Activated CD8-positive, alpha-beta T cell treated with anti-CD3 and anti-CD28 coated beads, Interleukin-2, amount 10 ng/mL, durations not matched to agents 7 days and 5 days (primary cell): ENCODE results near the gene FAS. TPM values are rescaled to one million over a fixed set of nuclear protein-coding genes. Genes with fewer than 3 reads are reported as not detected.
"Not testable (repeated sequence)": the region's sequence is repeated elsewhere in the genome, so short reads cannot be mapped to it uniquely, and the experiment has no call there.

ENCODE experiments used
- ATAC-seq: fragments of 150-1000 bp; cut with Tn5 transposase; one replicate; pipeline ENCODE4 v1.10.0; 2021; ENCODE audit warnings: moderate library complexity
- CTCF ChIA-PET: fragments of 350-600 bp; sonication (Branson Sonifier 250); formaldehyde crosslinking; loops from one replicate; lab custom pipeline; 2021; ENCODE audit warnings: antibody characterized with exemption; lab: Charles Lee
- POLR2A ChIA-PET: fragments of 350-600 bp; sonication (Branson Sonifier 250); formaldehyde crosslinking; loops from one replicate; lab custom pipeline; 2021; ENCODE audit warnings: antibody characterized with exemption; lab: Charles Lee
- DNase-seq: peaks from one replicate; pipeline ENCODE4 v3.0.0-alpha.2; 2020
- H3K27ac Mint-ChIP-seq: one replicate; pipeline ENCODE4 v1.8.0; 2021; ENCODE audit warnings: mild to moderate bottlenecking, mixed read lengths
- H3K27me3 Mint-ChIP-seq: one replicate; pipeline ENCODE4 v1.8.0; 2021; ENCODE audit warnings: low read depth, mixed read lengths
- H3K36me3 Mint-ChIP-seq: one replicate; pipeline ENCODE4 v1.8.0; 2021; ENCODE audit warnings: low read depth, mixed read lengths
- H3K4me1 Mint-ChIP-seq: one replicate; pipeline ENCODE4 v1.8.0; 2021; ENCODE audit warnings: low read depth, mixed read lengths
- H3K4me3 Mint-ChIP-seq: one replicate; pipeline ENCODE4 v1.8.0; 2021; ENCODE audit warnings: mild to moderate bottlenecking, mixed read lengths
- H3K9me3 Mint-ChIP-seq: one replicate; pipeline ENCODE4 v1.8.0; 2022; ENCODE audit warnings: mixed read lengths; ENCODE audit not compliant: insufficient read depth
- total RNA-seq, 2 experiments: library from RNA; stranded (reverse); gene quantifications; one replicate each; pipeline ENCODE4 v1.2.3, GENCODE V29; 2021

The FAS gene
- total RNA-seq, 2 experiments from 2014 or later: 58.5 to 62.6 TPM

GRCh38 chr10:89007129-89007893 is 16.7 kb downstream of the FAS start:
- POLR2A ChIA-PET: interaction anchor here (1.0 to 1.8 kb wide), 2 partner anchors 16 to 127 kb away, joined by 3 to 7 read pairs; partner anchors contain the start of genes FAS and STAMBPL1
- Mint-ChIP-seq H3K27ac (no peak overlapping the region), H3K4me1 (peaks cover 19% of the 10 kb centered on the region), H3K9me3 (no peaks in the 10 kb centered on the region), H3K27me3 (no peaks in the 10 kb centered on the region), H3K4me3 (no peak overlapping the region), H3K36me3 (peaks cover 71% of the 10 kb centered on the region)
- ATAC-seq (no peak), DNase-seq (no peak)
- CTCF ChIA-PET: interaction anchor here (0.7 to 3.8 kb wide), 4 partner anchors 8 to 74 kb away, joined by 4 to 21 read pairs (median 12); no protein-coding TSS in a partner anchor

- not testable (repeated sequence) for DNase-seq, ATAC-seq, H3K4me3 Mint-ChIP-seq, H3K27me3 Mint-ChIP-seq, H3K27ac Mint-ChIP-seq, H3K4me1 Mint-ChIP-seq
- peaks cover 82% of the 10 kb centered on the region for H3K36me3 Mint-ChIP-seq
- ChIA-PET POLR2A (interaction anchor here (0.6 to 1.6 kb wide), 2 partner anchors 28 to 373 kb away, joined by 3 to 4 read pairs; partner anchors contain the start of gene FAS), CTCF (interaction anchor here (1.2 to 6.1 kb wide), 3 partner anchors 11 to 196 kb away, joined by 3 to 37 read pairs (median 20); no protein-coding TSS in a partner anchor)
- H3K9me3 Mint-ChIP-seq: peaks cover 15% of the 10 kb centered on the region
Observed at GRCh38 chr10:89018700-89019346, 28.2 kb downstream of the FAS start.

- DNase-seq (no peak), ATAC-seq (no peak)
- CTCF ChIA-PET: interaction anchor here (1.1 to 6.1 kb wide), 6 partner anchors 10 to 198 kb away, joined by 3 to 37 read pairs (median 14); no protein-coding TSS in a partner anchor
- no peaks in the 10 kb centered on the region for H3K27me3 Mint-ChIP-seq
- no peak overlapping the region for H3K27ac Mint-ChIP-seq
- POLR2A ChIA-PET: interaction anchor here (0.6 to 1.0 kb wide), 2 partner anchors 20 to 29 kb away, joined by 3 read pairs; no protein-coding TSS in a partner anchor
- peaks cover 78% of the 10 kb centered on the region for H3K36me3 Mint-ChIP-seq
- peaks cover 6% of the 10 kb centered on the region for H3K4me1 Mint-ChIP-seq
- H3K9me3 Mint-ChIP-seq: peaks cover 15% of the 10 kb centered on the region
- no peak overlapping the region for H3K4me3 Mint-ChIP-seq
Observed at GRCh38 chr10:89019569-89020327, 29.1 kb downstream of the FAS start.

- H3K27ac Mint-ChIP-seq, DNase-seq, H3K27me3 Mint-ChIP-seq, H3K4me3 Mint-ChIP-seq, H3K4me1 Mint-ChIP-seq, ATAC-seq, POLR2A ChIA-PET: not testable (repeated sequence)
- Mint-ChIP-seq H3K36me3 (peaks cover 67% of the 10 kb centered on the region), H3K9me3 (peaks cover 15% of the 10 kb centered on the region)
- CTCF ChIA-PET: interaction anchor here (1.4 to 6.1 kb wide), 7 partner anchors 8 to 196 kb away, joined by 3 to 37 read pairs (median 7); no protein-coding TSS in a partner anchor
Observed at GRCh38 chr10:89021526-89021925, 30.9 kb downstream of the FAS start.

- no peak overlapping the region for H3K4me3 Mint-ChIP-seq
- ChIA-PET POLR2A (no interaction called here), CTCF (interaction anchor here (1.0 to 5.2 kb wide), 5 partner anchors 10 to 195 kb away, joined by 3 to 28 read pairs (median 3); no protein-coding TSS in a partner anchor)
- no peaks in the 10 kb centered on the region for H3K27me3 Mint-ChIP-seq
- DNase-seq: no peak
- peaks cover 57% of the 10 kb centered on the region for H3K36me3 Mint-ChIP-seq
- no peaks in the 10 kb centered on the region for H3K4me1 Mint-ChIP-seq
- ATAC-seq: no peak
- no peak overlapping the region for H3K27ac Mint-ChIP-seq
- H3K9me3 Mint-ChIP-seq: peaks cover 12% of the 10 kb centered on the region
Observed at GRCh38 chr10:89022734-89023133, 32.1 kb downstream of the FAS start.

GRCh38 chr10:89025453-89025852 is 34.9 kb downstream of the FAS start:
- no peak for DNase-seq
- Mint-ChIP-seq H3K27me3 (no peaks in the 10 kb centered on the region), H3K4me1 (peaks cover 2% of the 10 kb centered on the region), H3K36me3 (peaks cover 33% of the 10 kb centered on the region), H3K4me3 (no peak overlapping the region), H3K27ac (no peak overlapping the region), H3K9me3 (no peaks in the 10 kb centered on the region)
- no peak for ATAC-seq
- POLR2A ChIA-PET: interaction anchor here (1.0 kb wide), 2 partner anchors 34 to 35 kb away, joined by 3 read pairs; partner anchors contain the start of gene FAS
- CTCF ChIA-PET: interaction anchor here (1.2 to 4.7 kb wide), 4 partner anchors 83 to 215 kb away, joined by 4 to 28 read pairs (median 7); no protein-coding TSS in a partner anchor

- POLR2A ChIA-PET: interaction anchor here (0.9 kb wide), 1 partner anchor 179 kb away, joined by 7 read pairs; no protein-coding TSS in a partner anchor
- Mint-ChIP-seq H3K9me3 (no peaks in the 10 kb centered on the region), H3K27ac (no peak overlapping the region), H3K4me3 (no peak overlapping the region), H3K27me3 (no peaks in the 10 kb centered on the region), H3K4me1 (peaks cover 15% of the 10 kb centered on the region), H3K36me3 (peaks cover 8% of the 10 kb centered on the region)
- ATAC-seq (no peak), DNase-seq (no peak)
- CTCF ChIA-PET: interaction anchor here (0.6 to 4.7 kb wide), 50 partner anchors 10 to 463 kb away, joined by 3 to 94 read pairs (median 5); partner anchors contain the start of genes CH25H, FAS and LIPA
Observed at GRCh38 chr10:89029181-89029580, 38.6 kb downstream of the FAS start.

- Mint-ChIP-seq H3K9me3 (no peaks in the 10 kb centered on the region), H3K4me3 (no peak overlapping the region), H3K36me3 (peaks cover 3% of the 10 kb centered on the region), H3K27ac (no peak overlapping the region), H3K27me3 (no peaks in the 10 kb centered on the region), H3K4me1 (peaks cover 15% of the 10 kb centered on the region)
- DNase-seq (peak; percentile 85), ATAC-seq (peak; percentile 75)
- POLR2A ChIA-PET: interaction anchor here (0.9 kb wide), 1 partner anchor 178 kb away, joined by 7 read pairs; no protein-coding TSS in a partner anchor
- CTCF ChIA-PET: interaction anchor here (0.6 to 4.7 kb wide), 54 partner anchors 10 to 464 kb away, joined by 3 to 94 read pairs (median 5); partner anchors contain the start of genes CH25H, FAS and LIPA
Observed at GRCh38 chr10:89029785-89030437, 39.3 kb downstream of the FAS start.

GRCh38 chr10:89030791-89031190 is 40.2 kb downstream of the FAS start:
- Mint-ChIP-seq H3K27me3 (no peaks in the 10 kb centered on the region), H3K4me1 (peaks cover 15% of the 10 kb centered on the region), H3K9me3 (no peaks in the 10 kb centered on the region), H3K4me3 (no peak overlapping the region), H3K27ac (no peak overlapping the region), H3K36me3 (no peaks in the 10 kb centered on the region)
- DNase-seq (no peak), ATAC-seq (no peak)
- ChIA-PET CTCF (interaction anchor here (1.0 to 4.7 kb wide), 20 partner anchors 9 to 220 kb away, joined by 3 to 94 read pairs (median 10); partner anchors contain the start of genes CH25H, FAS and LIPA), POLR2A (interaction anchor here (0.6 to 1.2 kb wide), 2 partner anchors 35 to 96 kb away, joined by 3 read pairs; no protein-coding TSS in a partner anchor)

- H3K36me3 Mint-ChIP-seq: no peaks in the 10 kb centered on the region
- DNase-seq (no peak), ATAC-seq (no peak)
- H3K4me3 Mint-ChIP-seq: no peak overlapping the region
- POLR2A ChIA-PET: no interaction called here
- H3K4me1 Mint-ChIP-seq: peaks cover 15% of the 10 kb centered on the region
- CTCF ChIA-PET: interaction anchor here (1.0 to 4.7 kb wide), 7 partner anchors 9 to 186 kb away, joined by 3 to 94 read pairs (median 9); partner anchors contain the start of gene CH25H
- H3K27me3 Mint-ChIP-seq: no peaks in the 10 kb centered on the region
- H3K27ac Mint-ChIP-seq: no peak overlapping the region
- no peaks in the 10 kb centered on the region for H3K9me3 Mint-ChIP-seq
Observed at GRCh38 chr10:89032141-89032891, 41.7 kb downstream of the FAS start.
